ENCODE data around the gene TTN.

DNA sequence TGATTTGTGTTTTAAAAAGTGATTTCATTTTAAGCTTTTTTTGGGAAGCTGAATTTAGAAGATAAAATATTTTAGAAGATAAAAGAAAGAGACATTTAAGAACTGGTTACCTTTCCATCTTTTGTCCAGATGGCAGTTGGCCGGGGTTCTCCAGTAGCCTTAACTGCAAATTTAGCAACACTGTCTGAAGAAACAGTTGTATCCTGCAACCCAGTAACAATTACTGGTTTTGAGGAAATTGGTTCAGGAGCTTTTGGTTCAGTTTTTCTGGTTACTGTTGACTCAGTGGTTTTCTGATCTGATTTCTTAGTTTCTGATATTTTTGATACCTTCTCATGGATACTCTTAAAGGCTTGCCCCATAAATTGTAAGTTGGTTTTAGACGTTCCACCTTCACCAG lies 277.1 kb downstream of the TTN start:
- TF ChIP-seq CTCF (IDR thresholded peaks at IDR 0.05) (no peak), EZH2phosphoT487 (IDR thresholded peaks at IDR 0.05) (no peak)
